GM12875 (cell line): ENCODE results near the gene CEACAM7.

Experiments used
- H3K4me3 ChIP-seq: one replicate; pipeline ENCODE4 v1.5.1; 2011; ENCODE audit warnings: low read depth, low read length, control low read depth
- CTCF ChIP-seq: IDR thresholded peaks from 2 replicates; pipeline ENCODE4 v1.5.1; 2011; ENCODE audit warnings: low read depth, mild to moderate bottlenecking, control low read depth, inconsistent platforms, low read length, moderate library complexity, borderline replicate concordance; ENCODE audit not compliant: insufficient read depth

Gene CEACAM7

GRCh38 chr19:41626877-41627276, 61.2 kb downstream of the CEACAM7 start, which contains the start of gene CEACAM4:
TSS of gene CEACAM4 (minus strand) at chr19:41627074. CDS start at chr19:41626963, 111 bp downstream.
- no peak for TF ChIP-seq CTCF
- no peak within 1 kb of the TSS for H3K4me3 ChIP-seq

- no peak overlapping the region for H3K4me3 ChIP-seq
- no peak for TF ChIP-seq CTCF
Measured at GRCh38 chr19:41626278-41626677, 61.8 kb downstream of the CEACAM7 start.

- no peak for TF ChIP-seq CTCF
- no peak overlapping the region for H3K4me3 ChIP-seq
Measured at GRCh38 chr19:41624937-41625336, 63.1 kb downstream of the CEACAM7 start.

- no peak overlapping the region for H3K4me3 ChIP-seq
- no peak for TF ChIP-seq CTCF
Measured at GRCh38 chr19:41624515-41624914, 63.6 kb downstream of the CEACAM7 start.

- no peak overlapping the region for H3K4me3 ChIP-seq
- no peak for TF ChIP-seq CTCF
Measured at GRCh38 chr19:41623360-41623759, 64.7 kb downstream of the CEACAM7 start.
